Astrocyte (in vitro differentiated cells and primary cell): ENCODE results near the gene SPINT1. TPM values are rescaled to one million over a fixed set of nuclear protein-coding genes. Genes with fewer than 3 reads are reported as not detected.

Source experiments
- DNase-seq: peaks from one replicate; pipeline ENCODE4 v3.0.0-alpha.2; 2010; ENCODE audit warnings: low read depth
- FAIRE-seq: peaks from 2 replicates; lab custom pipeline; 2011; peaks lifted over from hg19 to GRCh38; lab: Jason Lieb, UNC
- H2AFZ ChIP-seq: 2 replicates; pipeline ENCODE4 v1.6.0; 2012; ENCODE audit warnings: low read depth, low read length, inconsistent platforms
- H3K27ac ChIP-seq: 2 replicates; pipeline ENCODE4 v1.5.1; 2011; ENCODE audit warnings: low read depth, low read length, inconsistent platforms
- H3K27me3 ChIP-seq: 2 replicates; pipeline ENCODE4 v1.6.0; 2011; ENCODE audit warnings: low read length, inconsistent platforms; ENCODE audit not compliant: insufficient read depth
- H3K36me3 ChIP-seq: 2 replicates; pipeline ENCODE4 v1.5.1; 2011; ENCODE audit warnings: low read length, inconsistent platforms; ENCODE audit not compliant: insufficient read depth
- H3K4me1 ChIP-seq: 2 replicates; pipeline ENCODE4 v1.5.1; 2011; ENCODE audit warnings: low read length, inconsistent platforms; ENCODE audit not compliant: insufficient read depth
- H3K4me2 ChIP-seq: 2 replicates; pipeline ENCODE4 v1.6.0; 2012; ENCODE audit warnings: low read length, inconsistent platforms
- H3K4me3 ChIP-seq: 2 replicates; pipeline ENCODE4 v1.5.1; 2011; ENCODE audit warnings: low read depth, mild to moderate bottlenecking, low read length, inconsistent platforms; ENCODE audit not compliant: insufficient read depth
- H3K79me2 ChIP-seq: 2 replicates; pipeline ENCODE4 v1.6.0; 2012; ENCODE audit warnings: mild to moderate bottlenecking, low read length, inconsistent platforms; ENCODE audit not compliant: insufficient read depth
- H3K9ac ChIP-seq: 2 replicates; pipeline ENCODE4 v1.6.0; 2012; ENCODE audit warnings: mild to moderate bottlenecking, low read length, inconsistent platforms
- H3K9me3 ChIP-seq: 2 replicates; pipeline ENCODE4 v1.5.1; 2012; ENCODE audit warnings: low read depth, mild to moderate bottlenecking, low read length, inconsistent platforms; ENCODE audit not compliant: insufficient read depth
- H4K20me1 ChIP-seq: 2 replicates; pipeline ENCODE4 v1.6.0; 2012; ENCODE audit warnings: low read length, inconsistent platforms; ENCODE audit not compliant: insufficient read depth
- H3K27ac Mint-ChIP-seq: one replicate; pipeline ENCODE4 v1.8.0; 2021; ENCODE audit warnings: mild to moderate bottlenecking, mixed read lengths; ENCODE audit not compliant: unreplicated experiment
- H3K27me3 Mint-ChIP-seq: one replicate; pipeline ENCODE4 v1.8.0; 2021; ENCODE audit warnings: low read depth, mixed read lengths; ENCODE audit not compliant: unreplicated experiment
- H3K36me3 Mint-ChIP-seq: one replicate; pipeline ENCODE4 v1.8.0; 2021; ENCODE audit warnings: low read depth, mixed read lengths; ENCODE audit not compliant: unreplicated experiment
- H3K4me1 Mint-ChIP-seq: one replicate; pipeline ENCODE4 v1.8.0; 2021; ENCODE audit warnings: low read depth, mixed read lengths; ENCODE audit not compliant: unreplicated experiment
- H3K4me3 Mint-ChIP-seq: one replicate; pipeline ENCODE4 v1.8.0; 2021; ENCODE audit warnings: mild to moderate bottlenecking, moderate library complexity, mixed read lengths; ENCODE audit not compliant: unreplicated experiment
- H3K9me3 Mint-ChIP-seq: one replicate; pipeline ENCODE4 v1.8.0; 2021; ENCODE audit warnings: mild to moderate bottlenecking, mixed read lengths; ENCODE audit not compliant: unreplicated experiment
- EZH2 ChIP-seq: IDR thresholded peaks from 2 replicates; pipeline ENCODE4 v1.6.1; 2012; ENCODE audit warnings: mild to moderate bottlenecking, low read length, inconsistent platforms; ENCODE audit not compliant: insufficient read depth
- total RNA-seq: library from RNA; stranded (reverse); gene quantifications from 2 replicates; pipeline ENCODE4 v1.2.1, GENCODE V29; 2021
- TF ChIP-seq, protein P1 (sequence below): IDR thresholded peaks from 2 replicates; pipeline ENCODE4 v1.5.1; 2011; ENCODE audit warnings: low read depth, mild to moderate bottlenecking, inconsistent platforms, low read length, moderate library complexity; ENCODE audit not compliant: insufficient read depth

Gene SPINT1
- total RNA-seq, 1 donor from 2014 or later = 40.3 TPM

GRCh38 chr15:40828447-40829036 is 15.3 kb upstream of the SPINT1 start, which contains the start of gene PPP1R14D:
Gene PPP1R14D, minus strand, starts transcription at chr15:40828708. Its CDS starts 67 bp downstream, at chr15:40828641.
- Mint-ChIP-seq H3K4me1 (peaks cover 11% of the 10 kb centered on the region), H3K36me3 (no peaks in the 10 kb centered on the region), H3K9me3 (no peaks in the 10 kb centered on the region), H3K27ac (no peak within 1 kb of the TSS), H3K4me3 (no peak within 1 kb of the TSS), H3K27me3 (peaks cover 3% of the 10 kb centered on the region)
- DNase-seq = no peak
- no peaks in the 10 kb centered on the region for H3K9me3 ChIP-seq
- no peaks in the 10 kb centered on the region for H3K79me2 ChIP-seq
- no peak for FAIRE-seq
- H3K36me3 ChIP-seq = no peaks in the 10 kb centered on the region
- H2AFZ ChIP-seq = no peak within 1 kb of the TSS
- TF ChIP-seq, protein P1, sequence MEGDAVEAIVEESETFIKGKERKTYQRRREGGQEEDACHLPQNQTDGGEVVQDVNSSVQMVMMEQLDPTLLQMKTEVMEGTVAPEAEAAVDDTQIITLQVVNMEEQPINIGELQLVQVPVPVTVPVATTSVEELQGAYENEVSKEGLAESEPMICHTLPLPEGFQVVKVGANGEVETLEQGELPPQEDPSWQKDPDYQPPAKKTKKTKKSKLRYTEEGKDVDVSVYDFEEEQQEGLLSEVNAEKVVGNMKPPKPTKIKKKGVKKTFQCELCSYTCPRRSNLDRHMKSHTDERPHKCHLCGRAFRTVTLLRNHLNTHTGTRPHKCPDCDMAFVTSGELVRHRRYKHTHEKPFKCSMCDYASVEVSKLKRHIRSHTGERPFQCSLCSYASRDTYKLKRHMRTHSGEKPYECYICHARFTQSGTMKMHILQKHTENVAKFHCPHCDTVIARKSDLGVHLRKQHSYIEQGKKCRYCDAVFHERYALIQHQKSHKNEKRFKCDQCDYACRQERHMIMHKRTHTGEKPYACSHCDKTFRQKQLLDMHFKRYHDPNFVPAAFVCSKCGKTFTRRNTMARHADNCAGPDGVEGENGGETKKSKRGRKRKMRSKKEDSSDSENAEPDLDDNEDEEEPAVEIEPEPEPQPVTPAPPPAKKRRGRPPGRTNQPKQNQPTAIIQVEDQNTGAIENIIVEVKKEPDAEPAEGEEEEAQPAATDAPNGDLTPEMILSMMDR = no peak
- H3K4me2 ChIP-seq = no peak within 1 kb of the TSS
- H3K4me3 ChIP-seq = no peak within 1 kb of the TSS
- no peaks in the 10 kb centered on the region for H3K4me1 ChIP-seq
- H4K20me1 ChIP-seq = no peaks in the 10 kb centered on the region
- H3K27ac ChIP-seq = no peak within 1 kb of the TSS
- H3K9ac ChIP-seq = no peak within 1 kb of the TSS
- H3K27me3 ChIP-seq = peaks cover 10% of the 10 kb centered on the region

GRCh38 chr15:40829115-40829514 is 14.7 kb upstream of the SPINT1 start:
- H4K20me1 ChIP-seq = no peaks in the 10 kb centered on the region
- no peak for FAIRE-seq
- Mint-ChIP-seq H3K27me3 (peaks cover 3% of the 10 kb centered on the region), H3K4me3 (no peak overlapping the region), H3K9me3 (no peaks in the 10 kb centered on the region), H3K4me1 (peaks cover 11% of the 10 kb centered on the region), H3K27ac (no peak overlapping the region), H3K36me3 (no peaks in the 10 kb centered on the region)
- H3K4me1 ChIP-seq = no peaks in the 10 kb centered on the region
- no peak for TF ChIP-seq EZH2
- TF ChIP-seq, protein P1 = no peak
- DNase-seq = no peak
- H3K27me3 ChIP-seq = peaks cover 10% of the 10 kb centered on the region
- H2AFZ ChIP-seq = no peak overlapping the region
- no peaks in the 10 kb centered on the region for H3K9me3 ChIP-seq
- no peak overlapping the region for H3K4me3 ChIP-seq
- H3K27ac ChIP-seq = no peak overlapping the region
- H3K4me2 ChIP-seq = no peak overlapping the region
- no peaks in the 10 kb centered on the region for H3K79me2 ChIP-seq
- no peaks in the 10 kb centered on the region for H3K36me3 ChIP-seq
- H3K9ac ChIP-seq = no peak overlapping the region

GRCh38 chr15:40830884-40831283 is 13.0 kb upstream of the SPINT1 start:
- H3K27me3 Mint-ChIP-seq = peaks cover 3% of the 10 kb centered on the region
- FAIRE-seq (no peak), DNase-seq (no peak)
- Histone ChIP-seq H4K20me1 (no peaks in the 10 kb centered on the region), H3K4me2 (no peak overlapping the region), H3K4me1 (no peaks in the 10 kb centered on the region), H3K4me3 (no peak overlapping the region), H3K36me3 (no peaks in the 10 kb centered on the region), H3K9ac (no peak overlapping the region), H3K79me2 (no peaks in the 10 kb centered on the region), H3K27ac (no peak overlapping the region), H3K27me3 (peaks cover 10% of the 10 kb centered on the region), H3K9me3 (no peaks in the 10 kb centered on the region), H2AFZ (no peak overlapping the region)
- TF ChIP-seq, protein P1 = no peak
- no peak for TF ChIP-seq EZH2
- H3K27ac Mint-ChIP-seq = peak overlapping the region; percentile 5
- H3K4me3 Mint-ChIP-seq = no peak overlapping the region
- H3K9me3 Mint-ChIP-seq = no peaks in the 10 kb centered on the region
- no peaks in the 10 kb centered on the region for H3K36me3 Mint-ChIP-seq
- H3K4me1 Mint-ChIP-seq = peaks cover 8% of the 10 kb centered on the region
